HepG2 (cell line): ENCODE data around the gene NR3C2. TPM values are rescaled to one million over a fixed set of nuclear protein-coding genes. Genes with fewer than 3 reads are reported as not detected.

Source experiments
- ATAC-seq: fragments of 200-7000 bp; cut with Tn5 transposase; 3 replicates; pipeline ENCODE4 v1.9.1; 2020; ENCODE audit warnings: mild to moderate bottlenecking, moderate library complexity
- BruUV-seq: library from RNA; stranded (reverse); fragments of 400-500 nt; replicated peaks from 2 replicates; lab custom pipeline; 2021; lab: Mats Ljungman, UMichigan
- CTCF ChIA-PET: fragments of 300-600 bp; formaldehyde crosslinking; extraction: SDS; loops from one replicate; lab custom pipeline; 2021; ENCODE audit warnings: low total read pairs, inconsistent platforms, low intra/inter-chr PET ratio; lab: Yijun Ruan, JAX
- POLR2A ChIA-PET: fragments of 350-600 bp; sonication (Branson Sonifier 250); formaldehyde crosslinking; loops from one replicate; lab custom pipeline; 2020; ENCODE audit warnings: antibody characterized with exemption, inconsistent platforms; lab: Yijun Ruan, JAX
- DNase-seq: peaks from one replicate; pipeline ENCODE4 v3.0.0-alpha.2; 2015; ENCODE audit warnings: low spot score
- FAIRE-seq: peaks from 3 replicates; lab custom pipeline; 2011; peaks lifted over from hg19 to GRCh38; lab: Jason Lieb, UNC
- H2AFZ ChIP-seq: one replicate; pipeline ENCODE4 v1.6.1; 2011; ENCODE audit warnings: low read length, inconsistent platforms
- H3K27ac ChIP-seq: fragments of 300-600 bp; 3 replicates; pipeline ENCODE4 v1.8.0; 2011; ENCODE audit warnings: mixed run types, mild to moderate bottlenecking, mixed read lengths, low read length, inconsistent platforms; ENCODE audit not compliant: insufficient read depth; ENCODE audit errors: extremely low read length
- H3K27me3 ChIP-seq, 2 experiments: fragments of 200-600 bp in 1 of 2; 2 replicates in 1 of 2; 3 replicates in 1 of 2; pipeline versions ENCODE4 v1.6.0 to v1.8.0; 2011; ENCODE audit warnings: low read length in 2 of 2, mild to moderate bottlenecking in 2 of 2, moderate library complexity in 2 of 2, inconsistent platforms in 1 of 2; ENCODE audit not compliant: insufficient read depth in 2 of 2, control insufficient read depth in 1 of 2
- H3K36me3 ChIP-seq, 2 experiments: fragments of 200-600 bp in 1 of 2; replicated peaks in 1 of 2; 2 replicates in 1 of 2; 3 replicates in 1 of 2; pipeline versions ENCODE4 v1.5.1 to v1.8.0; 2011; ENCODE audit warnings: low read length in 2 of 2, inconsistent platforms in 1 of 2; ENCODE audit not compliant: insufficient read depth in 2 of 2, control insufficient read depth in 1 of 2
- H3K4me1 ChIP-seq: 2 replicates; pipeline ENCODE4 v1.5.1; 2012; ENCODE audit warnings: low read length, inconsistent platforms; ENCODE audit not compliant: insufficient read depth
- H3K4me2 ChIP-seq: 2 replicates; pipeline ENCODE4 v1.6.0; 2011; ENCODE audit warnings: low read depth, low read length, inconsistent platforms
- H3K4me3 ChIP-seq, 3 experiments: fragments of 200-600 bp in 1 of 3; sonication (generic), shearing (Covaris generic) in 1 of 3; replicated peaks in 1 of 3; 2 replicates each; pipeline ENCODE4 v1.5.1; 2011 to 2016; ENCODE audit warnings: low read length in 3 of 3, inconsistent platforms in 2 of 3, low read depth in 2 of 3, mild to moderate bottlenecking in 2 of 3, control low read depth in 1 of 3, mixed read lengths in 1 of 3; ENCODE audit not compliant: insufficient read depth in 1 of 3
- H3K79me2 ChIP-seq: one replicate; pipeline ENCODE4 v1.6.1; 2011; ENCODE audit warnings: low read length, inconsistent platforms; ENCODE audit not compliant: insufficient read depth
- H3K9ac ChIP-seq: 2 replicates; pipeline ENCODE4 v1.6.0; 2011; ENCODE audit warnings: mild to moderate bottlenecking, low read depth, low read length, inconsistent platforms; ENCODE audit not compliant: insufficient read depth
- H3K9me3 ChIP-seq: 2 replicates; pipeline ENCODE4 v1.5.1; 2012; ENCODE audit warnings: mild to moderate bottlenecking, low read length
- H4K20me1 ChIP-seq: 2 replicates; pipeline ENCODE4 v1.6.0; 2011; ENCODE audit warnings: inconsistent platforms, mild to moderate bottlenecking, low read length, moderate library complexity; ENCODE audit not compliant: insufficient read depth
- AGO1 ChIP-seq: fragments of 200-400 bp; formaldehyde crosslinking; IDR thresholded peaks from 2 replicates; pipeline ENCODE4 v1.6.1; 2017; ENCODE audit warnings: mild to moderate bottlenecking, low read depth, low read length, moderate library complexity; ENCODE audit not compliant: poor library complexity, severe bottlenecking
- FIP1L1 ChIP-seq: fragments of 200-400 bp; formaldehyde crosslinking; IDR thresholded peaks from 2 replicates; pipeline ENCODE4 v1.6.1; 2018; ENCODE audit warnings: low read depth, mild to moderate bottlenecking, low read length, moderate library complexity, borderline replicate concordance; ENCODE audit not compliant: insufficient read depth
- MTF2 ChIP-seq: sonication (generic); formaldehyde crosslinking; IDR thresholded peaks from 2 replicates; pipeline ENCODE4 v1.5.0; 2020; ENCODE audit warnings: missing genetic modification reagents, borderline replicate concordance
- PAF1 ChIP-seq: IDR thresholded peaks from 2 replicates; pipeline ENCODE4 v1.6.1; 2016; ENCODE audit warnings: missing genetic modification reagents, missing compliant biosample characterization
- PCBP2 ChIP-seq: fragments of 200-400 bp; formaldehyde crosslinking; optimal IDR thresholded peaks from 2 replicates; pipeline ENCODE3; 2018; ENCODE audit warnings: low read length, low read depth; ENCODE audit not compliant: poor library complexity, severe bottlenecking
- TFAP4 ChIP-seq: sonication (generic); IDR thresholded peaks from 2 replicates; pipeline ENCODE4 v1.6.1; 2016; ENCODE audit warnings: low read depth, borderline replicate concordance
- ZNF546 ChIP-seq: sonication (generic); formaldehyde crosslinking; conservative IDR thresholded peaks from 2 replicates; pipeline ENCODE4 v1.8.1; 2023; ENCODE audit warnings: mild to moderate bottlenecking, missing genetic modification reagents
- ZNF552 ChIP-seq: sonication (generic); formaldehyde crosslinking; IDR thresholded peaks from 2 replicates; pipeline ENCODE4 v1.9.0; 2022; ENCODE audit warnings: missing genetic modification reagents, mild to moderate bottlenecking, borderline replicate concordance
- ZNF770 ChIP-seq: sonication (generic); formaldehyde crosslinking; IDR thresholded peaks from 2 replicates; pipeline ENCODE4 v1.5.0; 2020; ENCODE audit warnings: mild to moderate bottlenecking, missing genetic modification reagents
- ZNF883 ChIP-seq: sonication (generic); formaldehyde crosslinking; IDR thresholded peaks from 2 replicates; pipeline ENCODE4 v1.5.1; 2020; ENCODE audit warnings: mild to moderate bottlenecking, missing genetic modification reagents; ENCODE audit errors: not compliant biosample characterization
- WGBS: methylation state at CpG from one replicate; pipeline ENCODE4 v1.1.6; 2017; ENCODE audit warnings: low lambda C conversion rate; 5-methylcytosine and 5-hydroxymethylcytosine counted together
- in situ Hi-C: cut with HindIII; loops from 2 replicates; pipeline ENCODE4 v1.10.0; 2017; ENCODE audit warnings: low pct_unique_long_range_greater_than_20kb; ENCODE audit not compliant: extremely low pct_ligation_motif_present
- intact Hi-C: fragments of 100-400 bp; cut with micrococcal nuclease; formaldehyde crosslinking; loops from one replicate; pipeline ENCODE4 v1.10.0; 2022; ENCODE audit not compliant: unreplicated experiment
- polyA plus RNA-seq, 8 experiments: library from polyadenylated mRNA; depleted of rRNA in 3 of 8; stranded (reverse) in 7 of 8; unstranded in 1 of 8; fragments of >200 nt; fragmentation: Illumina TruSeq in 4 of 8; extraction: Trizol in 4 of 8; gene quantifications; 2 replicates each; pipeline versions ENCODE4 v1.2.1 to v1.2.3, GENCODE V29; 2011 to 2016; ENCODE audit warnings: low read depth in 4 of 8, missing spikeins in 1 of 8, mixed read lengths in 1 of 8; ENCODE audit not compliant: insufficient read depth in 1 of 8
- total RNA-seq, 5 experiments: library from RNA; depleted of rRNA; stranded (reverse); fragments of >200 nt; fragmentation: Illumina TruSeq; extraction: Trizol; gene quantifications; 2 replicates each; pipeline ENCODE4 v1.2.3, GENCODE V29; 2016; ENCODE audit warnings: low read depth in 1 of 5
- TF ChIP-seq, protein P1 (sequence below): sonication (generic); formaldehyde crosslinking; IDR thresholded peaks from 2 replicates; pipeline ENCODE4 v1.8.1; 2022; ENCODE audit warnings: low read depth, mild to moderate bottlenecking, missing genetic modification reagents

NR3C2 gene
- total and polyA plus RNA-seq, 2 of the 13 experiments (the other 11 are each of a cell fraction or from before 2014, with no cell fraction given), result 0.26 to 0.46 TPM

GRCh38 chr4:148349153-148349552 is 93.1 kb downstream of the NR3C2 start:
- Histone ChIP-seq H3K9ac (no peak overlapping the region), H3K36me3 (no peaks in the 10 kb centered on the region), H3K27me3 (no peaks in the 10 kb centered on the region), H3K79me2 (no peaks in the 10 kb centered on the region), H2AFZ (no peak overlapping the region), H4K20me1 (no peaks in the 10 kb centered on the region), H3K4me3 (no peak overlapping the region), H3K4me2 (no peak overlapping the region), H3K9me3 (no peaks in the 10 kb centered on the region), H3K27ac (no peak overlapping the region), H3K4me1 (no peaks in the 10 kb centered on the region)
- ChIA-PET POLR2A (no interaction called here), CTCF (no interaction called here)
- no TSS peak for BruUV-seq
- FAIRE-seq (no peak), ATAC-seq (no peak), DNase-seq (no peak)
- 0% methylated on average over 2 of the region's 2 CpGs for WGBS
- in situ Hi-C loops (no loop called here), intact Hi-C loops (no loop called here)
- no peak for TF ChIP-seq FIP1L1
- no peak for TF ChIP-seq PAF1
- no peak for TF ChIP-seq ZNF552 (CRISPR knock-in tag)

DNA sequence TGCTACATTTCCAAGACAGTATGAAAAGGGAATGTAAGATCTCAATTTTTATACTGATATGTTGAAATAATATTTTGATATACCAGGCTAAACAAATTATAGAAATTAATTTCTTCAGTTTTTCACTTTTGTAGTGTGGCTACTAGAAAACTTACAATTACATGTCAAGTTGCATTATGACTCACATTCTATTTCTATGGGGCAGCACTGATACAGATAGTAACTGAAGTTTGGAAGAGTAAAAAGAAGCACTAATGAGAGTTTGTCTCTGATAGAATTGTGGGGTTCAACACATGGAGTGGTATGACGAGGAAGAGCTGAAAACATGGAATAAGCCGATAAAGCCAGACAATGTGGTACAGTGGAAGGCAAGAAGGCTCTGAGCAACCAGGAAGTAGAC is 95.6 kb downstream of the NR3C2 start:
- CTCF ChIA-PET, result no interaction called here
- no peak overlapping the region for H3K4me2 ChIP-seq
- no peaks in the 10 kb centered on the region for H4K20me1 ChIP-seq
- DNase-seq (no peak), ATAC-seq (no peak), FAIRE-seq (no peak)
- no peaks in the 10 kb centered on the region; a peak in 1 of 5 replicates for H3K27me3 ChIP-seq
- no peak overlapping the region for H3K9ac ChIP-seq
- no peak overlapping the region for H3K4me3 ChIP-seq
- no peak overlapping the region for H2AFZ ChIP-seq
- no peaks in the 10 kb centered on the region for H3K9me3 ChIP-seq
- intact Hi-C loops (no loop called here), in situ Hi-C loops (no loop called here)
- 27% methylated on average over 2 of the region's 2 CpGs for WGBS
- no TSS peak for BruUV-seq
- no peak overlapping the region for H3K27ac ChIP-seq
- no peaks in the 10 kb centered on the region for H3K36me3 ChIP-seq
- no peaks in the 10 kb centered on the region for H3K4me1 ChIP-seq
- POLR2A ChIA-PET, result no interaction called here
- H3K79me2 ChIP-seq, result no peaks in the 10 kb centered on the region
- no peak for TF ChIP-seq ZNF546
- TF ChIP-seq, protein P1, sequence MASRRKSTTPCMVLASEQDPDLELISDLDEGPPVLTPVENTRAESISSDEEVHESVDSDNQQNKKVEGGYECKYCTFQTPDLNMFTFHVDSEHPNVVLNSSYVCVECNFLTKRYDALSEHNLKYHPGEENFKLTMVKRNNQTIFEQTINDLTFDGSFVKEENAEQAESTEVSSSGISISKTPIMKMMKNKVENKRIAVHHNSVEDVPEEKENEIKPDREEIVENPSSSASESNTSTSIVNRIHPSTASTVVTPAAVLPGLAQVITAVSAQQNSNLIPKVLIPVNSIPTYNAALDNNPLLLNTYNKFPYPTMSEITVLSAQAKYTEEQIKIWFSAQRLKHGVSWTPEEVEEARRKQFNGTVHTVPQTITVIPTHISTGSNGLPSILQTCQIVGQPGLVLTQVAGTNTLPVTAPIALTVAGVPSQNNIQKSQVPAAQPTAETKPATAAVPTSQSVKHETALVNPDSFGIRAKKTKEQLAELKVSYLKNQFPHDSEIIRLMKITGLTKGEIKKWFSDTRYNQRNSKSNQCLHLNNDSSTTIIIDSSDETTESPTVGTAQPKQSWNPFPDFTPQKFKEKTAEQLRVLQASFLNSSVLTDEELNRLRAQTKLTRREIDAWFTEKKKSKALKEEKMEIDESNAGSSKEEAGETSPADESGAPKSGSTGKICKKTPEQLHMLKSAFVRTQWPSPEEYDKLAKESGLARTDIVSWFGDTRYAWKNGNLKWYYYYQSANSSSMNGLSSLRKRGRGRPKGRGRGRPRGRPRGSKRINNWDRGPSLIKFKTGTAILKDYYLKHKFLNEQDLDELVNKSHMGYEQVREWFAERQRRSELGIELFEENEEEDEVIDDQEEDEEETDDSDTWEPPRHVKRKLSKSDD, result no peak
- TF ChIP-seq MTF2 (CRISPR knock-in tag), result no peak
- TF ChIP-seq TFAP4, result no peak
- TF ChIP-seq AGO1, result no peak
- no peak for TF ChIP-seq ZNF770 (CRISPR knock-in tag)
- no peak for TF ChIP-seq PCBP2
- no peak for TF ChIP-seq ZNF883 (CRISPR knock-in tag)
